ENCODE data around the gene AP3S1. TPM values are rescaled to one million over a fixed set of nuclear protein-coding genes. Genes with fewer than 3 reads are reported as not detected.

AP3S1 gene
- total RNA-seq, 2 experiments from 2014 or later = 102 to 107 TPM

DNA sequence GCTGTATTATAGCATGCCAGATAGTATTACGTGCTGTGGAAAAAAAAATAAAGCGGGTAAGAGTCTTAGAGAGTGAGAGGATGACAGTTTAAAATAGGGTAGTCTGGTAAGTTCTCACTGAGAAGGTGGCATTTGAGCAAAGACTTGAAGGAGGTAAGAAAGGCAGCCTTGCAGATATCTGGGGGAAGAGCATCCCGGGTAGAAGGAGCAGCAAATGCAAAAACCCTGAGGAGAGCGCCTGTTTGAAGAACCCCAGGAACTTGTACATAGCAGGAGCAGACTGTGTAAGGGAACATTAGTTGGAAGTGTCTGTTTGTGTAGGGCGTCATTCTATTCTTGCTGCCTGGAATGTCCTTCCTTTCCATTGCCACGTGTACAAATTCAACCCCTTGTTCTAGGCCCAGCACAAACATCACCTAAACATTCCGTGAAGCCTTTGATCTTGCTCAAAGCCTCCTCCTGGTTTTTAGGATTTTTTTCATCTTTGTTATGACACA lies 2.6 kb downstream of the AP3S1 start:
- CTCF ChIA-PET = interaction anchor here (1.2 kb wide), 1 partner anchor 209 kb away, joined by 4 read pairs; no protein-coding TSS in a partner anchor
- no peak overlapping the region for H3K27ac Mint-ChIP-seq
- TF ChIP-seq, protein P1, sequence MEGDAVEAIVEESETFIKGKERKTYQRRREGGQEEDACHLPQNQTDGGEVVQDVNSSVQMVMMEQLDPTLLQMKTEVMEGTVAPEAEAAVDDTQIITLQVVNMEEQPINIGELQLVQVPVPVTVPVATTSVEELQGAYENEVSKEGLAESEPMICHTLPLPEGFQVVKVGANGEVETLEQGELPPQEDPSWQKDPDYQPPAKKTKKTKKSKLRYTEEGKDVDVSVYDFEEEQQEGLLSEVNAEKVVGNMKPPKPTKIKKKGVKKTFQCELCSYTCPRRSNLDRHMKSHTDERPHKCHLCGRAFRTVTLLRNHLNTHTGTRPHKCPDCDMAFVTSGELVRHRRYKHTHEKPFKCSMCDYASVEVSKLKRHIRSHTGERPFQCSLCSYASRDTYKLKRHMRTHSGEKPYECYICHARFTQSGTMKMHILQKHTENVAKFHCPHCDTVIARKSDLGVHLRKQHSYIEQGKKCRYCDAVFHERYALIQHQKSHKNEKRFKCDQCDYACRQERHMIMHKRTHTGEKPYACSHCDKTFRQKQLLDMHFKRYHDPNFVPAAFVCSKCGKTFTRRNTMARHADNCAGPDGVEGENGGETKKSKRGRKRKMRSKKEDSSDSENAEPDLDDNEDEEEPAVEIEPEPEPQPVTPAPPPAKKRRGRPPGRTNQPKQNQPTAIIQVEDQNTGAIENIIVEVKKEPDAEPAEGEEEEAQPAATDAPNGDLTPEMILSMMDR (IDR thresholded peaks at IDR 0.05) = no peak
- ATAC-seq (no peak), DNase-seq (no peak)
- POLR2A ChIA-PET = interaction anchor here (1.0 kb wide), 1 partner anchor 299 kb away, joined by 3 read pairs; no protein-coding TSS in a partner anchor
- peaks cover 38% of the 10 kb centered on the region for H3K4me1 Mint-ChIP-seq (ENCODE audit: low read depth)
- no peaks in the 10 kb centered on the region for H3K9me3 Mint-ChIP-seq
- intact Hi-C loops (cut with micrococcal nuclease) = loop anchor here (10.0 kb wide), 1 partner anchor 540 kb away; no protein-coding TSS in a partner anchor
- H3K36me3 Mint-ChIP-seq (ENCODE audit: low read depth) = peaks cover 13% of the 10 kb centered on the region
- H3K27me3 Mint-ChIP-seq = no peaks in the 10 kb centered on the region
- H3K4me3 Mint-ChIP-seq = no peak overlapping the region

DNA sequence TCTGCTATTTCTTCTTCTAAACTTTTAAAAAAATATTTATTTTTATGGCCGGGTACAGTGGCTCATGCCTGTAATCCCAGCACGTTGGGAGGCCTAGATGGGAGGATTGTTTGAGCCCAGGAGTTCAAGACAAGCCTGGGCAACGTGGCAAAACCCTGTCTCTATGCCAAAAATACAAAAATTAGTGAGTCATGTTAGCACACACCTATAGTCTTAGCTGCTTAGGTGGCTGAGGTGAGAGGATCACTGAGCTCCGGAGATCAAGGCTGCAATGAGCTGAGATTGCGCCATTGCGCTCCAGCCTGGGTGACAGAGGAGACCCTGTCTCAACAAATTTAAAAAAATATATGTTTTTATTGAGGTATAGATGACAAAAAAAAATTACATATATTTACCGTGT lies 5.6 kb downstream of the AP3S1 start:
- Mint-ChIP-seq H3K4me3 (no peak overlapping the region), H3K9me3 (no peaks in the 10 kb centered on the region), H3K27me3 (no peaks in the 10 kb centered on the region), H3K27ac (no peak overlapping the region), H3K36me3 (ENCODE audit: low read depth) (peaks cover 3% of the 10 kb centered on the region), H3K4me1 (ENCODE audit: low read depth) (peaks cover 49% of the 10 kb centered on the region)
- intact Hi-C loops (cut with micrococcal nuclease) = loop anchor here (10.0 kb wide), 1 partner anchor 542 kb away; no protein-coding TSS in a partner anchor
- ChIA-PET CTCF (no interaction called here), POLR2A (no interaction called here)
- ATAC-seq (no peak), DNase-seq (no peak)
- TF ChIP-seq, protein P1 (IDR thresholded peaks at IDR 0.05) = no peak

DNA sequence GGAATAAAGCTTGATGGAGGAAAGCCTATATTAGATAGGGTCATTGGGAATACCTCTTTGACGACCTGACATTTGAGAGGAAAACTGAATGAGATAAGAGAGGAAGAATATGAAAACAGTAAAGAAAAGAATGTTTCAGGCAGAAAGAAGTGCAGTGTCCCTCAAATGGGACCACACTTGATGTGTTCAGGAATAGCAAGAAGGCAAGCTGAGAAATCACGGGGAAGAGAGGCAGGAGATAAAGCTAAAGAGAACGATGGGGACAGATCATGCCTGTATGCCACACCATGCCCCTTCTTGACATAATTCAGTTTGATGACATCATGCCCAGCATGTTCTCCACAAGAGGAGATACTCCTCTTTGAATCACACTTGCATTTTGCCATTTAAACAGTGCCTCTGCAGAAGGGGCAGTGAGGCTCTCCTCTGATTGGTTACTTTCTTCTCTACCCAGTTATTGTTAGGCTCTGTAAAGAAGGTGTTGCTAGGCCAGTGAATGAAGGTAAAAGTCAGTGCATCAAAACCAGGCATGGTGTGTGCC lies 7.6 kb downstream of the AP3S1 start:
- POLR2A ChIA-PET = no interaction called here
- no peak overlapping the region for H3K27ac Mint-ChIP-seq

DNA sequence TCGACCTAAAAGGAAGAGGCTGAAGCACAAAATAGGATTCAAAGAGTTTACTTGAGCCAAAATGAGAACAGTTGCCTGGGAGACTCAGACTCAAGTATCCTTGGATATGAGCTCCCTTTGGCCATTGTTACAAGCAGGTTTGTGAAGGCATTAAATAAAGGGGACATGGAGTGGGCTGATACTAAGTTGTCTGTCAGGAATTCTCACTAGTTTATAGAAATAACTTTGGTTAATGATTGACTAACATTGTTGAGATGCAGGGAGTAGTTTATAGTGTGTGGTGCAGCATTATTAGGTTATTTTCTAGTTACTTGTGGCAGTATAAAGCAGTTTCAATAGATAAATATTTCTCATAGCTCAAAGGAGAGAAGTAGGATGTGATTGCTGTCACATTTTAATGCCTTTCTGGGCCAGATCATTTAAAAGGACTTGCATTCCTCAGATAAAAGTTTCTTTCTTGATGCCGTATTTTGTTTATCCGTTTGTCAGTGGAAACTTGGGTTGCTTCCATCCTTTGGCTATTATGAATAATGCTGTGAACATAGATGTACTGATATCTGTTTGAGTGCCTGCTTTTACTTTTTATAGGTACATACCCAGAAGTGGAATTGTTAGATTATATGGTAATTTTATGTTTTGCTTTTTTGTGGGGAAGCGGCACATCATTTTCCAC lies 9.1 kb downstream of the AP3S1 start:
- intact Hi-C loops (cut with micrococcal nuclease) = no loop called here
- H3K27ac Mint-ChIP-seq = no peak overlapping the region
- peaks cover 34% of the 10 kb centered on the region for H3K4me1 Mint-ChIP-seq (ENCODE audit: low read depth)
- ATAC-seq = no peak
- no peak overlapping the region for H3K4me3 Mint-ChIP-seq
- POLR2A ChIA-PET = interaction anchor here (0.6 kb wide), 1 partner anchor 10 kb away, joined by 4 read pairs; no protein-coding TSS in a partner anchor
- DNase-seq = no peak
- H3K9me3 Mint-ChIP-seq = peaks cover 9% of the 10 kb centered on the region
- no peaks in the 10 kb centered on the region for H3K27me3 Mint-ChIP-seq
- peaks cover 16% of the 10 kb centered on the region for H3K36me3 Mint-ChIP-seq (ENCODE audit: low read depth)
- CTCF ChIA-PET = no interaction called here
- TF ChIP-seq, protein P1 (IDR thresholded peaks at IDR 0.05) = no peak

More for the DNA sequence above, 7.6 kb downstream of the AP3S1 start:
- Mint-ChIP-seq H3K4me1 (ENCODE audit: low read depth) (peaks cover 42% of the 10 kb centered on the region), H3K9me3 (peaks cover 9% of the 10 kb centered on the region), H3K27me3 (no peaks in the 10 kb centered on the region), H3K36me3 (ENCODE audit: low read depth) (peaks cover 12% of the 10 kb centered on the region), H3K4me3 (no peak overlapping the region)
- intact Hi-C loops (cut with micrococcal nuclease) = loop anchor here (10.0 kb wide), 1 partner anchor 545 kb away; no protein-coding TSS in a partner anchor
- DNase-seq (no peak), ATAC-seq (peak; percentile 34)
- CTCF ChIA-PET = interaction anchor here (1.4 kb wide), 1 partner anchor 9 kb away, joined by 4 read pairs; no protein-coding TSS in a partner anchor
- TF ChIP-seq, protein P1 (IDR thresholded peaks at IDR 0.05) = no peak

DNA sequence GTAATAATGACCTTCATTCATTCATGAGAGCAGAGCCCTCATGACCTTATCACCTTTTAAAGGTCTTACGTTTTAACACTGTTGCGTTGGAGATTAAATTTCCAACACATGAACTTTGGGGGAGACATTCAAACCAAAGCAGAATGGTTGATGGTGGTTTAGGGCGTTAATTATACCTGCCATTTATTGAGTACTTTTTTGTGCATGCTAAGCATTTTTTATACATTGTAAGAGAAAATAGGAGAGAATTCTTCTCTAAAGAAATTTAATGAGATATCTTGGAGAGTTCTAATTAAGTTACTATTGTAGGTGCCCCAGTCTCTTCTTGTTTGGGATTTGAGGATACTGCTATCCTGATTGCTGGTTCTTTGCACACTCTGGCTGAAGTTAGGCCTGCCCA lies 12.4 kb downstream of the AP3S1 start:
- no peak overlapping the region for H3K4me3 Mint-ChIP-seq
- H3K4me1 Mint-ChIP-seq (ENCODE audit: low read depth) = peaks cover 49% of the 10 kb centered on the region
- no peaks in the 10 kb centered on the region for H3K27me3 Mint-ChIP-seq

More for the DNA sequence above, 12.4 kb downstream of the AP3S1 start:
- Mint-ChIP-seq H3K27ac (no peak overlapping the region), H3K36me3 (ENCODE audit: low read depth) (peaks cover 16% of the 10 kb centered on the region), H3K9me3 (peaks cover 9% of the 10 kb centered on the region)
- TF ChIP-seq, protein P1 (IDR thresholded peaks at IDR 0.05) = no peak
- ATAC-seq (no peak), DNase-seq (no peak)
- CTCF ChIA-PET = no interaction called here
- POLR2A ChIA-PET = no interaction called here
- intact Hi-C loops (cut with micrococcal nuclease) = no loop called here
